NT2/D1 (cell line): Measurements from ENCODE around the gene TRIOBP.

Source experiments
- SUZ12 ChIP-seq: IDR thresholded peaks from 2 replicates; pipeline ENCODE4 v1.6.1; 2011; ENCODE audit not compliant: insufficient read length, insufficient read depth; ENCODE audit errors: extremely low read depth
- YY1 ChIP-seq: IDR thresholded peaks from 2 replicates; pipeline ENCODE4 v1.6.1; 2011; ENCODE audit not compliant: insufficient read length, insufficient read depth
- ZNF274 ChIP-seq: IDR thresholded peaks from 2 replicates; pipeline ENCODE4 v1.6.1; 2011; ENCODE audit warnings: mild to moderate bottlenecking, low read depth, low read length

DNA sequence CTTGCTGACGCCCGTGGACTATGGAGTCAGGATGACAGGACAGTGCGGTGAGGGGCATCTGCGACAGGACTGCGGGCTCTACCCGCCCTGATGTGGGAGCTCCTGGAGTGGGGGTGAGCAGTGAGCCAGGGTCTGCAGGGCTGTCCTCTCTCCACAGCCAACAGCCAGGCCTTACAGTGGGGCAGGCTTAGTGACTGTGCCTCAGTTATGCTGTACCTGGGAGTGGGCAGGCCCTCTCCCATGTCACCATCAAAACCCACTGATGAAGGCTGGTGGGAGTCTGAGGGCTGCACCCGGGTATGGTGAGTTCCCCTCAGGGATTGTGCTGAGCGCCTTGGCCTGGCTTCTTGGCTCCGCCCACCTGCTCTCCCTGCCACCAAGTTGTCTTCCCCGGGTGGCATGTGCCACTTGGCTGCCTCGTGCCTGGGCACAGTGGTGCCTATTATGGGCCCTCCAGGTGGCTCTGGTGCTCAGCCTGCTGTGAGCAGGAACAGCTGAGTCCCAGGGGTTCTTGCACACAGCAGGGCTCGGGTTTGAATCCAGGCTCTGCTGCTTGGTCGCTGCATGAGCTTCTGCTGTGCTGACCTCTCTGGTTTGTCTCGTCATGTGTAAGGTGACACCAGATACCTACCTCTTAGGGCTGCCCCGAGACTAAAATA, 4.1 kb upstream of the TRIOBP start:
- TF ChIP-seq YY1 (no peak), SUZ12 (no peak), ZNF274 (no peak)
